ENCODE data around the gene ADAMTSL1.

DNA sequence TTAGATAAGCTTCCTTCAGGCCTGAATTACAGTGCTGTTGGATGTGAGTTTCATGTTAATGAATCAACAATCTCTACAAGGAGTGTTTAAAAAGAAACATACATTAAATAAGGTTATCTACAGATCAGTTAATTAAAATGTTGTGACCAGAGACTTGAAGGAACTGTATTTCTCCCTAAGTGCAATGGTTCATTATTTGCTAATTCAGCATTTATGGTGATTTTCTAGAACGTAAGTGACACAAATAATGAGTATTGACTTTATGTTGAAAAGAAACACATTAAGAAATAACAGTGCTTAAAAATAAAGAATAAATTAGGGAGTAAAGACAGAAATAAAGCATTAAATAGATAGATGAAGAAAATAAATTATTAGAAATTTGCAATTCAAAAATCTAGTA lies 74.5 kb downstream of the ADAMTSL1 start:
- TF ChIP-seq SUZ12 (IDR thresholded peaks at IDR 0.05): no peak
- TF ChIP-seq SP1 (IDR thresholded peaks at IDR 0.05): no peak
- no peak for TF ChIP-seq BHLHE40 (IDR thresholded peaks at IDR 0.05; ENCODE audit: borderline replicate concordance)

All from HEK293T (cell line).